Forelimb muscle (tissue), 1 donor: Measurements from ENCODE around the gene HOXA13. TPM values are rescaled to one million over a fixed set of nuclear protein-coding genes. Genes with fewer than 3 reads are reported as not detected.

Experiments used
- DNase-seq: peaks from one replicate; pipeline ENCODE4 v3.0.0-alpha.2; 2013; ENCODE audit warnings: low read depth
- polyA plus RNA-seq: library from polyadenylated mRNA; unstranded; fragments of 120-200 nt; gene quantifications from one replicate; pipeline ENCODE4 v1.2.1, GENCODE V29; 2013; ENCODE audit not compliant: insufficient read length

The HOXA13 gene
- 0.03 TPM for polyA plus RNA-seq

- no peak for DNase-seq
Measured at GRCh38 chr7:27199849-27200760, at the start of gene HOXA13. TSS of gene HOXA13 (minus strand) at chr7:27200091. CDS start at chr7:27200077, 14 bp downstream.

GRCh38 chr7:27248911-27249723 is 49.2 kb upstream of the HOXA13 start:
- no peak for DNase-seq

- DNase-seq: no peak
Measured at GRCh38 chr7:27248427-27248806, 48.5 kb upstream of the HOXA13 start.

GRCh38 chr7:27247452-27248426 is 47.8 kb upstream of the HOXA13 start:
- no peak for DNase-seq

- no peak for DNase-seq
Measured at GRCh38 chr7:27247000-27247399, 47.1 kb upstream of the HOXA13 start.

- DNase-seq: no peak
Measured at GRCh38 chr7:27245798-27246691, 46.2 kb upstream of the HOXA13 start.

- no peak for DNase-seq
Measured at GRCh38 chr7:27245124-27245797, 45.4 kb upstream of the HOXA13 start.

- DNase-seq: no peak
Measured at GRCh38 chr7:27244488-27245123, 44.7 kb upstream of the HOXA13 start.

- no peak for DNase-seq
Measured at GRCh38 chr7:27243340-27244163, 43.7 kb upstream of the HOXA13 start.

GRCh38 chr7:27242555-27243339 is 42.9 kb upstream of the HOXA13 start, which contains the start of gene EVX1:
TSS of gene EVX1 (plus strand) at chr7:27242802. CDS start at chr7:27243031, 229 bp downstream.
- DNase-seq: no peak

GRCh38 chr7:27242154-27242553 is 42.3 kb upstream of the HOXA13 start:
- DNase-seq: no peak

GRCh38 chr7:27241189-27242056 is 41.5 kb upstream of the HOXA13 start:
- no peak for DNase-seq

- no peak for DNase-seq
Measured at GRCh38 chr7:27240015-27240731, 40.3 kb upstream of the HOXA13 start.

- no peak for DNase-seq
Measured at GRCh38 chr7:27239387-27240014, 39.6 kb upstream of the HOXA13 start.

GRCh38 chr7:27238979-27239386 is 39.1 kb upstream of the HOXA13 start:
- DNase-seq: no peak
